WTC11 (cell line): ENCODE data around the gene PABPC1L2B. TPM values are rescaled to one million over a fixed set of nuclear protein-coding genes. Genes with fewer than 3 reads are reported as not detected.
"Not testable (repeated sequence)": the region's sequence is repeated elsewhere in the genome, so short reads cannot be mapped to it uniquely, and the experiment has no call there.

Experiments
- ATAC-seq: fragments of 200-7000 bp; cut with Tn5 transposase; 2 replicates; pipeline ENCODE4 v1.10.0; 2021; ENCODE audit warnings: mild to moderate bottlenecking, moderate library complexity
- CTCF ChIA-PET: fragments of 300-600 bp; sonication (Branson Sonifier 250); formaldehyde crosslinking; loops from one replicate; lab custom pipeline; 2021; ENCODE audit warnings: antibody characterized with exemption; lab: Charles Lee
- POLR2A ChIA-PET: fragments of 350-600 bp; sonication (Branson Sonifier 250); formaldehyde crosslinking; loops from one replicate; lab custom pipeline; 2021; ENCODE audit warnings: antibody characterized with exemption; lab: Charles Lee
- DNase-seq: peaks from one replicate; pipeline ENCODE4 v3.0.0; 2021; ENCODE audit warnings: low spot score
- H3K27ac Mint-ChIP-seq: 2 replicates; pipeline ENCODE4 v1.8.0; 2021; ENCODE audit warnings: mixed read lengths
- H3K27me3 Mint-ChIP-seq: 2 replicates; pipeline ENCODE4 v1.8.0; 2021; ENCODE audit warnings: low read depth, mild to moderate bottlenecking, moderate library complexity, mixed read lengths
- H3K36me3 Mint-ChIP-seq: 2 replicates; pipeline ENCODE4 v1.8.0; 2021; ENCODE audit warnings: mixed read lengths
- H3K4me1 Mint-ChIP-seq: 2 replicates; pipeline ENCODE4 v1.8.0; 2022; ENCODE audit warnings: mixed read lengths
- H3K4me3 Mint-ChIP-seq: 2 replicates; pipeline ENCODE4 v1.8.0; 2021; ENCODE audit warnings: mild to moderate bottlenecking, moderate library complexity, mixed read lengths
- H3K9me3 Mint-ChIP-seq: 2 replicates; pipeline ENCODE4 v1.8.0; 2021; ENCODE audit warnings: mixed read lengths
- CDX4 ChIP-seq: fragments of 250-450 bp; sonication (Bioruptor Pico); IDR thresholded peaks from 2 replicates; pipeline ENCODE4 v1.9.0; 2021; ENCODE audit warnings: moderate library complexity, mild to moderate bottlenecking, inconsistent platforms, borderline replicate concordance
- EMX1 ChIP-seq: fragments of 250-450 bp; sonication (Bioruptor Pico); IDR thresholded peaks from 2 replicates; pipeline ENCODE4 v1.8.0; 2021; ENCODE audit warnings: mild to moderate bottlenecking
- ESRRA ChIP-seq: sonication (generic); formaldehyde crosslinking; IDR thresholded peaks from 2 replicates; pipeline ENCODE4 v1.8.1; 2022; ENCODE audit warnings: mild to moderate bottlenecking, missing genetic modification reagents, borderline replicate concordance
- MLX ChIP-seq: sonication (generic); formaldehyde crosslinking; IDR thresholded peaks from 2 replicates; pipeline ENCODE4 v1.8.1; 2023; ENCODE audit warnings: mild to moderate bottlenecking, missing genetic modification reagents, moderate library complexity
- OVOL2 ChIP-seq: fragments of 250-450 bp; sonication (Bioruptor Pico); IDR thresholded peaks from 2 replicates; pipeline ENCODE4 v1.9.0; 2021; ENCODE audit warnings: mild to moderate bottlenecking, borderline replicate concordance
- TCF7 ChIP-seq: sonication (generic); formaldehyde crosslinking; IDR thresholded peaks from 2 replicates; pipeline ENCODE4 v1.8.0; 2022; ENCODE audit warnings: mild to moderate bottlenecking, low read depth, missing genetic modification reagents, moderate library complexity
- TEAD1 ChIP-seq: sonication (generic); formaldehyde crosslinking; IDR thresholded peaks from 2 replicates; pipeline ENCODE4 v1.8.0; 2022; ENCODE audit warnings: mild to moderate bottlenecking, missing genetic modification reagents
- ZNF317 ChIP-seq: sonication (generic); formaldehyde crosslinking; IDR thresholded peaks from 2 replicates; pipeline ENCODE4 v1.8.1; 2023; ENCODE audit warnings: low read depth, mild to moderate bottlenecking, moderate library complexity, missing genetic modification reagents, borderline replicate concordance
- total RNA-seq: library from RNA; stranded (reverse); gene quantifications from 3 replicates; pipeline ENCODE4 v1.2.3, GENCODE V29; 2021
- TF ChIP-seq, protein P1 (sequence below): sonication (generic); formaldehyde crosslinking; IDR thresholded peaks from 2 replicates; pipeline ENCODE4 v1.8.1; 2022; ENCODE audit warnings: low read depth, missing genetic modification reagents, borderline replicate concordance
- TF ChIP-seq, protein P2 (sequence below): sonication (generic); formaldehyde crosslinking; IDR thresholded peaks from 2 replicates; pipeline ENCODE4 v1.8.0; 2023; ENCODE audit warnings: missing genetic modification reagents, mild to moderate bottlenecking, borderline replicate concordance
- TF ChIP-seq, protein P3 (sequence below): sonication (generic); formaldehyde crosslinking; IDR thresholded peaks from 2 replicates; pipeline ENCODE4 v1.8.1; 2022; ENCODE audit warnings: missing genetic modification reagents, borderline replicate concordance

The PABPC1L2B gene
- total RNA-seq, 1 experiment from 2014 or later, result 1.7 TPM

GRCh38 chrX:73021361-73022092 lies 18.8 kb downstream of the PABPC1L2B start (continued):
- TF ChIP-seq MLX (CRISPR knock-in tag), result no peak
- no peak for TF ChIP-seq EMX1 (CRISPR knock-in tag)
- TF ChIP-seq, protein P1, sequence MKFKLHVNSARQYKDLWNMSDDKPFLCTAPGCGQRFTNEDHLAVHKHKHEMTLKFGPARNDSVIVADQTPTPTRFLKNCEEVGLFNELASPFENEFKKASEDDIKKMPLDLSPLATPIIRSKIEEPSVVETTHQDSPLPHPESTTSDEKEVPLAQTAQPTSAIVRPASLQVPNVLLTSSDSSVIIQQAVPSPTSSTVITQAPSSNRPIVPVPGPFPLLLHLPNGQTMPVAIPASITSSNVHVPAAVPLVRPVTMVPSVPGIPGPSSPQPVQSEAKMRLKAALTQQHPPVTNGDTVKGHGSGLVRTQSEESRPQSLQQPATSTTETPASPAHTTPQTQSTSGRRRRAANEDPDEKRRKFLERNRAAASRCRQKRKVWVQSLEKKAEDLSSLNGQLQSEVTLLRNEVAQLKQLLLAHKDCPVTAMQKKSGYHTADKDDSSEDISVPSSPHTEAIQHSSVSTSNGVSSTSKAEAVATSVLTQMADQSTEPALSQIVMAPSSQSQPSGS (CRISPR knock-in tag), result no peak
- TF ChIP-seq, protein P2, sequence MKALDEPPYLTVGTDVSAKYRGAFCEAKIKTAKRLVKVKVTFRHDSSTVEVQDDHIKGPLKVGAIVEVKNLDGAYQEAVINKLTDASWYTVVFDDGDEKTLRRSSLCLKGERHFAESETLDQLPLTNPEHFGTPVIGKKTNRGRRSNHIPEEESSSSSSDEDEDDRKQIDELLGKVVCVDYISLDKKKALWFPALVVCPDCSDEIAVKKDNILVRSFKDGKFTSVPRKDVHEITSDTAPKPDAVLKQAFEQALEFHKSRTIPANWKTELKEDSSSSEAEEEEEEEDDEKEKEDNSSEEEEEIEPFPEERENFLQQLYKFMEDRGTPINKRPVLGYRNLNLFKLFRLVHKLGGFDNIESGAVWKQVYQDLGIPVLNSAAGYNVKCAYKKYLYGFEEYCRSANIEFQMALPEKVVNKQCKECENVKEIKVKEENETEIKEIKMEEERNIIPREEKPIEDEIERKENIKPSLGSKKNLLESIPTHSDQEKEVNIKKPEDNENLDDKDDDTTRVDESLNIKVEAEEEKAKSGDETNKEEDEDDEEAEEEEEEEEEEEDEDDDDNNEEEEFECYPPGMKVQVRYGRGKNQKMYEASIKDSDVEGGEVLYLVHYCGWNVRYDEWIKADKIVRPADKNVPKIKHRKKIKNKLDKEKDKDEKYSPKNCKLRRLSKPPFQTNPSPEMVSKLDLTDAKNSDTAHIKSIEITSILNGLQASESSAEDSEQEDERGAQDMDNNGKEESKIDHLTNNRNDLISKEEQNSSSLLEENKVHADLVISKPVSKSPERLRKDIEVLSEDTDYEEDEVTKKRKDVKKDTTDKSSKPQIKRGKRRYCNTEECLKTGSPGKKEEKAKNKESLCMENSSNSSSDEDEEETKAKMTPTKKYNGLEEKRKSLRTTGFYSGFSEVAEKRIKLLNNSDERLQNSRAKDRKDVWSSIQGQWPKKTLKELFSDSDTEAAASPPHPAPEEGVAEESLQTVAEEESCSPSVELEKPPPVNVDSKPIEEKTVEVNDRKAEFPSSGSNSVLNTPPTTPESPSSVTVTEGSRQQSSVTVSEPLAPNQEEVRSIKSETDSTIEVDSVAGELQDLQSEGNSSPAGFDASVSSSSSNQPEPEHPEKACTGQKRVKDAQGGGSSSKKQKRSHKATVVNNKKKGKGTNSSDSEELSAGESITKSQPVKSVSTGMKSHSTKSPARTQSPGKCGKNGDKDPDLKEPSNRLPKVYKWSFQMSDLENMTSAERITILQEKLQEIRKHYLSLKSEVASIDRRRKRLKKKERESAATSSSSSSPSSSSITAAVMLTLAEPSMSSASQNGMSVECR (CRISPR knock-in tag), result no peak
- no peak for TF ChIP-seq OVOL2 (CRISPR knock-in tag)
- TF ChIP-seq, all 79 proteins: peak for 0

GRCh38 chrX:73022093-73022445 lies 19.3 kb downstream of the PABPC1L2B start:
- H3K27ac Mint-ChIP-seq, ATAC-seq, H3K27me3 Mint-ChIP-seq, H3K4me3 Mint-ChIP-seq, POLR2A ChIA-PET, CTCF ChIA-PET, DNase-seq: not testable (repeated sequence)
- Mint-ChIP-seq H3K36me3 (peaks cover 31% of the 10 kb centered on the region), H3K9me3 (peaks cover 35% of the 10 kb centered on the region), H3K4me1 (peaks cover 11% of the 10 kb centered on the region)

- Mint-ChIP-seq H3K4me1 (peaks cover 26% of the 10 kb centered on the region), H3K9me3 (peaks cover 35% of the 10 kb centered on the region), H3K4me3 (no peak overlapping the region), H3K36me3 (peaks cover 20% of the 10 kb centered on the region), H3K27ac (no peak overlapping the region), H3K27me3 (no peaks in the 10 kb centered on the region; the same call in none of the 2 replicates)
- no peak for TF ChIP-seq ESRRA (CRISPR knock-in tag)
- no peak for TF ChIP-seq EMX1 (CRISPR knock-in tag)
- no peak for TF ChIP-seq ZNF317 (CRISPR knock-in tag)
- TF ChIP-seq TCF7 (CRISPR knock-in tag), result no peak
- TF ChIP-seq, protein P3, sequence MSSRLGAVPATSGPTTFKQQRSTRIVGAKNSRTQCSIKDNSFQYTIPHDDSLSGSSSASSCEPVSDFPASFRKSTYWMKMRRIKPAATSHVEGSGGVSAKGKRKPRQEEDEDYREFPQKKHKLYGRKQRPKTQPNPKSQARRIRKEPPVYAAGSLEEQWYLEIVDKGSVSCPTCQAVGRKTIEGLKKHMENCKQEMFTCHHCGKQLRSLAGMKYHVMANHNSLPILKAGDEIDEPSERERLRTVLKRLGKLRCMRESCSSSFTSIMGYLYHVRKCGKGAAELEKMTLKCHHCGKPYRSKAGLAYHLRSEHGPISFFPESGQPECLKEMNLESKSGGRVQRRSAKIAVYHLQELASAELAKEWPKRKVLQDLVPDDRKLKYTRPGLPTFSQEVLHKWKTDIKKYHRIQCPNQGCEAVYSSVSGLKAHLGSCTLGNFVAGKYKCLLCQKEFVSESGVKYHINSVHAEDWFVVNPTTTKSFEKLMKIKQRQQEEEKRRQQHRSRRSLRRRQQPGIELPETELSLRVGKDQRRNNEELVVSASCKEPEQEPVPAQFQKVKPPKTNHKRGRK, result no peak
- no peak for TF ChIP-seq CDX4 (CRISPR knock-in tag)
- no peak for TF ChIP-seq TEAD1 (CRISPR knock-in tag)
- no peak for TF ChIP-seq OVOL2 (CRISPR knock-in tag)
- CTCF ChIA-PET, result no interaction called here
- no peak for DNase-seq
- no peak for ATAC-seq
- POLR2A ChIA-PET, result no interaction called here
Measured at GRCh38 chrX:73028876-73029275, 26.1 kb downstream of the PABPC1L2B start.

Other genes starting within 250 kb of the PABPC1L2B start
- 0.14 to 0.22 TPM (median 0.21 TPM) in 3 replicates for gene DMRTC1B, start 226.0 kb upstream of the PABPC1L2B start, total RNA-seq
- not detected in 3 replicates for gene FAM236B, start 220.3 kb upstream of the PABPC1L2B start, total RNA-seq
- not detected in 3 replicates for gene FAM236D, start 194.7 kb upstream of the PABPC1L2B start, total RNA-seq
- gene FAM236C, start 90.3 kb upstream of the PABPC1L2B start, total RNA-seq, result not detected in 3 replicates
- gene FAM236A, start 64.7 kb upstream of the PABPC1L2B start, total RNA-seq, result not detected in 3 replicates
- 0.14 TPM in 2 of 3 replicates, not detected in the other for gene DMRTC1, start 59.1 kb upstream of the PABPC1L2B start, total RNA-seq
- 0.39 to 1.1 TPM (median 0.83 TPM) in 3 replicates for gene PABPC1L2A, start 76.6 kb downstream of the PABPC1L2B start, total RNA-seq
- gene NAP1L2, start 211.9 kb downstream of the PABPC1L2B start, total RNA-seq, result 13.0 to 16.2 TPM (median 15.9 TPM) in 3 replicates